HG03460 (cell line): Measurements from ENCODE around the gene MEMO1.
"Not testable (repeated sequence)": the region's sequence is repeated elsewhere in the genome, so short reads cannot be mapped to it uniquely, and the experiment has no call there.

ENCODE experiments used
- ATAC-seq: cut with Tn5 transposase; IDR thresholded peaks from one replicate; pipeline ENCODE4 v1.9.1; 2021; ENCODE audit not compliant: unreplicated experiment

Gene MEMO1

DNA sequence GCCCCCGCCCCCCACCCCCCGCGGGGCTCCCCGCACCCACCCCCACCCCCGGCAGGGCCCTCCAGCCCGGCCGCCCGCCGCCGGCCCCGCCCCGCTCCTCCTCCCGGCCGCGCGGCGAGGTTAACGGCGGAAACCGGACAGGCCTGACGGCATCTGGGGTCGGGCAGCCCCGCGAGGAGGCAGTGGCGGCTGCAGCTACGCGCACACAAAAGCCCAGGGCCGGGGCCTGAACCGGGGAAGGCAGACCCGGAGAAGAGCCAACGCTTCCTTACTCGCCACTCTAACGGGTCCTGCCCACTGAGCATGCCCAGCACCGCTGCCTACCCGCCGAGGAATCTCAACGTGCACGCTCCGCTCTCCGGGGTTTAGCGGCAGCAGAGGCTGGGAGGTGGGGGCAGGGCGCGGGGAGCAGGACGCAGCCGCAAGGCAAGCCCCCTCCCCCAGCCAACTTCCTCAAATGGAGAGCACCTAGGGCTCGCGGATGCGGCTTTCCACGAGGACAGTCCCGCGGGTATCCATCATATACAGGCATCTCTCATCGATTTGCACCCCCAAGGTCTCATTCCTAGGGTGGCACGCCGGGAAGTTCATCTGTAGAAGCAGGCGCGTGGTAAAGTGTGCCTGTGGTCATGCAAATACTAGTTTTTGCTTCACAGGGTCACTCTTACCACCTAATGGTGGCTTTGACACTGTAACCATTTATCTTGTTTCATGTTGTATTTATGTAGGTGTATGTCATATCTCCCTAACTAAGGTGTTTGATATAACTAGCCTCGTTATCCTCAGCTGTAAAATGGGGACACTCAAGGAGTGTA, at the start of gene MEMO1:
Gene MEMO1, minus strand, starts transcription at position 339 of the 815 bp plus-strand sequence. CDS start 761 bp downstream, outside the sequence.
- ATAC-seq, result peak; percentile 62

- ATAC-seq, result no peak
Measured at GRCh38 chr2:32060266-32060665, 49.5 kb upstream of the MEMO1 start.

DNA sequence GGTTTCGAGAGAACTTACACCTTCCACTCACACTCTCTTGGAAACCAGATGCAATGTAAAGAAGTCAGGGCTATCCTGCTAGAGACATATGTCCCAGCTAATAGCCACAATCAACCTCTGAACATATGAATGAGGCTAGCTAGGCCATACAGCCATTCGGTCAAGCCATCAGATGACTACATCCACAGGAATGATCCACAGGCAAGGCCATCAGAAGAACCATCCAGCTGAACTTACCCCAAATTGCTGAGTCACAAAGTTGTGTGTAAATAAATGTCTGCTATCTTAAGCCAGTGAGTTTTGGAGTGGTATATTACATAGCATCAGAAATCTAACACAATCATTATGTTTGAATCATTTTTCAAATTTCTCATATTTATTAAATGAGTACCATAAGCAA, 47.3 kb upstream of the MEMO1 start:
- ATAC-seq, result no peak

GRCh38 chr2:32054583-32054982, 43.8 kb upstream of the MEMO1 start:
- ATAC-seq, result not testable (repeated sequence)

DNA sequence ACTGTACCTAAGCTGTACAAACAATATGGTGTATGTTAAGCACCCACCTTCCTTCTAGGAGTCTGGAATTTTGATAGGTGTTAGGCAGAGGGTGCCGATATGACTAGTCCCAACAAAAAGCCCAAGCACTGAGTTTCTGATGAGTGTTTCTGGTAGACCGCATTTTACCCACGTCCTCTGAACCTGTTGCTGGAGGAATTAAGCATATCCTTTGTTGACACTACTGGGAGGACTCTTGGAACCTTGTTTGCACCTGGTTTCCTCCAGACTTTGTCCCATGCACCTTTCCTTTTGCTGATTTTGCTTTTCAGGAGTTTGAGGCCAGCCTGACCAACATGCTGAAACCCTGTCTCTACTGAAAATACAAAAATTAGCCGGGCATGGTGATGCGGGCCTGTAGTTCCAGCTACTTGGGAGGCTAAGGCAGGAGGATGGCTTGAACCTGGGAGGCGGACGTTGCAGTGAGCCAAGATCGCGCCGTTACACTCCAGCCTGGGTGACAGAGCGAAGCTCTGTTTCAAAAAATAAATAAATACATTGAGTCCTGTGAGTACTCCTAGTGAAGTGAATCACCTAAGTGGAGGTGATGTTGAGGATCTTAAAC, 41.1 kb upstream of the MEMO1 start:
- ATAC-seq, result no peak

GRCh38 chr2:32043561-32043960, 32.8 kb upstream of the MEMO1 start:
- ATAC-seq, result no peak

DNA sequence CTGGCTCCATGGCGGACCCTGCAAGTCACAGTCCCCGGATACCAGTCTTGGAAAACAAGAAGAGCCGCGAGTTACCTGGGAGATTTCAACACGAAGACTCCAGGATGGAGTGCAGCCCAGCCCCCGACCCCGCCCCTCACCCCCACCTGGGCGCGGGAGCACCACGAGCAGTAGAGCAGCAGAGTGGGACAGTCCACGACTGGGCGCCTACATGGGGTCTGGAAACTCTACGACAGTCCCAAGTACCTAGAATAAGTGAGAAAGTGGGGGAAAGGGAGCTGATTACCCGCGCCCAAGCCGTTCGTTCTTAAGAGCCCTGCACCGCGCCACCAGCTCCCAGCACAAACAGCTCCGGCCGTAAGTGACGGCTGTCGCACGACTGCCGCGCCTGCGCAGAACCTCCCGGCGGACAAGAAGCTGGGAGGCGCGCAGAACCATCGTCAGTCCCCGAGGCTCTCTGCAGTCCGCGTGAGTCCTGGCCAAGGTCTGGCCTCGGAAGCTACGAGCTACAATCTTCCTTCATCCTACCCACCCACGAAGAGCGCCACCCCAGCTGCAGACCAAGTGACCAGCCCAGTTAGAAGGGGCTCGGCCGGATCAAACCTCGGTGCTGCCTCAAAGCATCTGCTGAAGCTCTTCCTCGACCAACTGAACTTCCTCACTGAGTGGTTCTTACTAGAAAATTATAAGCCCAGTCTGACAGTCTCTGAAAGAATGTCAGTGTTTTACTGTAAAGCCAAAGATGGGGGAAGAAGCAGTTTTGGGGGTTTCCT, 28.8 kb upstream of the MEMO1 start, which contains the start of gene DPY30:
Gene DPY30, minus strand, starts transcription at position 359 of the 773 bp plus-strand sequence. Its CDS starts 349 bp downstream, at position 10.
- peak; percentile 87 for ATAC-seq

DNA sequence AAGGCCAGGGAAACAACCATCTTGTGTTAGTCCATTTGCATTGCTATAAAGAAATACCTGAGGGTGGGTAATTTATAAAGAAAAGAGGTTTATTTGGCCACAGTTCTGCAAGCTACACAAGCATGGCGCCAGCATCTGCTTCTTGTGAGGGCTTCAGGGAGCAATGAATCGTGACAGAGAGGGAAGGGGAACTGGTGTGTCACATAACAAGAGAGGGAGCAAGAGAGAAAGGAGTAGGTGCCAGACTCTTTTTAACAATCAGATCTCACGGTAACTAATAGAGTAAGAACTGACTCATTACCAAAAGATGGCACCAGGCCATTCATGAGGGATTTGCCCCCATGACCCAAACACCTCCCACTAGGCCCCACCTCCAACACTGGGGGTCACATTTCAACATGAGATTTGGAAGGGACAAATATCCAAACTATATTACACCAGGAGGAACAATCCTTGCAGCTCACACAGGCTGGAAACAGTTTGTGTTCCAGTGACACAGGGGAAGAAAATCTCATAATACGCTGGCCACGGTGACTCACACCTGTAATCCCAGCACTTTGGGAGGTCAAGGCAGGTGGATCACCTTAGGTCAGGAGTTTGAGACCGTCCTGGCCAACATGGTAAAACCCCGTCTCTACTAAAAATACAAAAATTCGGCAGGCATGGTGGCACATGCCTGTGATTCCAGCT, 23.5 kb upstream of the MEMO1 start:
- not testable (repeated sequence) for ATAC-seq

DNA sequence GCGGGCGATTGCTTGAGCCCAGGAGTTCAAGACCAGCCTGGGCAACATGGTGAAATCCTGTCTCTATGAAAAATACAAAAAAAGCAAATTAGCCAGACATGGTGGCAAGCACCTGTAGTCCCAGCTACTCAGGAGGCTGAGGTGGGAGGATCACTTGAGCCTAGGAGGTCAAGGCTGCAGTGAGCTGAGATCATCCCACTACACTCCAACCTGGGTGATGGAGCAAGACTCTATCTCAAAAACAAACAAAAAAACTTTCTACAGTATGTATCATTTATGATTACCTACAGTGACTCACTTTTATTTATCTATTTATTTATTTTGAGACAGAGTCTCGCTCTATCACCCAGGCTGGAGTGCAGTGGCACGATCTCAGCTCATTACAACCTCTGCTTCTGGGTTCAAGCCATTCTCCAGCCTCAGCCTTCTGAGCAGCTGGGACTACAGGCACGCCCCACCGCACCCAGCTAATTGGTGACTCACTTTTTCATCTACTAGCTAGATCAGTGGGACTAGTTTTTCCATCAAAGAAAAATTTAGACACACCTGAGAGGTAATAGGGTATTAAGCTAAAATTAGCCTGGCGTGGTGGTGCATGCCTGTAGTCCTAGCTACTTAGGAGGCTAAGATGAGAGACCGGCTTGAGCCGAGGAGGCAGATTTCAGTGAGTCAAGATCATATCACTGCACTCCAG, 8.1 kb upstream of the MEMO1 start:
- ATAC-seq, result not testable (repeated sequence)

DNA sequence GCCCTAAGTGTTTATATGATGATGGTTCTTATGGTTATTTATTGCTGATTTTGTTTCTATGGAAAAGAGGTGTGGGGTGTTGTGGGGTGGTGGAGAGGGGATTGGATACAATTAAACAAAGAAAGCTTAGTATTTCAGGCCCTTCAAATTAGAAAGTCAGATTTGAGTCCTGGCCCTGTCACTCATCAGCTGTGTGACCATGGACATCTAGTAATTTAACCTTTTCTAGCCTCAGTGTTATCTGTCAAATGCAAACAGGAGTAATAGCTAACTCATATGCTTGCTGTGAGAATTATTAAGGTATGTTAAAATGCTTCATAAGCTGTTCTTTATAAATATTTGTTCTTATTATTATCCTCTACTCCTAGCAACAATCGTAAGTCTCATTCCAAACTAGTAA, 2.1 kb upstream of the MEMO1 start:
- no peak for ATAC-seq

DNA sequence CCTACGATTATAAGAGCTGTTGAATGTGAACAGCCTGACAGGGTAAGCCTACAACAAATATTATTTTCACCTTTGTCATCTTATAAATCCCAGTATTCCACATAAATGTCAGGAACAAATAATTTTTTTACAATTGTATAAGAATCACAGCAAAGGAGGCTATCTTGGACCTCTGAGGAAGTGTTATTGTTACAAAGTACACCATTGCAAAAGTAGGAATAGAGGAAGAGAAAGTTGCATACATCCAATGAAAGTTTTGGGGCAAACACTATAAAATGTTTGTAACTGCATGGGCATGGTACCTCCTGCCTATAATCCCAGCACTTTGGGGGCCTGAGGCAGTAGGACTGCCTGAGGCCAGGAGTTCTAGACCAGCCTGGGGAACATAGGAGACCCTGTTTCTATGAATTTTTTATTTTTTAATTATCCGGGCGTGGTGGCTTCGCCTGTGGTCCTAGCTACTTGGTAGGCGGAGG, 715 bp upstream of the MEMO1 start:
- ATAC-seq, result no peak

- ATAC-seq, result peak; percentile 51
Measured at GRCh38 chr2:32010280-32010669, 533 bp downstream of the MEMO1 start.

- peak; percentile 9 for ATAC-seq
Measured at GRCh38 chr2:32009516-32010256, 1.1 kb downstream of the MEMO1 start.

DNA sequence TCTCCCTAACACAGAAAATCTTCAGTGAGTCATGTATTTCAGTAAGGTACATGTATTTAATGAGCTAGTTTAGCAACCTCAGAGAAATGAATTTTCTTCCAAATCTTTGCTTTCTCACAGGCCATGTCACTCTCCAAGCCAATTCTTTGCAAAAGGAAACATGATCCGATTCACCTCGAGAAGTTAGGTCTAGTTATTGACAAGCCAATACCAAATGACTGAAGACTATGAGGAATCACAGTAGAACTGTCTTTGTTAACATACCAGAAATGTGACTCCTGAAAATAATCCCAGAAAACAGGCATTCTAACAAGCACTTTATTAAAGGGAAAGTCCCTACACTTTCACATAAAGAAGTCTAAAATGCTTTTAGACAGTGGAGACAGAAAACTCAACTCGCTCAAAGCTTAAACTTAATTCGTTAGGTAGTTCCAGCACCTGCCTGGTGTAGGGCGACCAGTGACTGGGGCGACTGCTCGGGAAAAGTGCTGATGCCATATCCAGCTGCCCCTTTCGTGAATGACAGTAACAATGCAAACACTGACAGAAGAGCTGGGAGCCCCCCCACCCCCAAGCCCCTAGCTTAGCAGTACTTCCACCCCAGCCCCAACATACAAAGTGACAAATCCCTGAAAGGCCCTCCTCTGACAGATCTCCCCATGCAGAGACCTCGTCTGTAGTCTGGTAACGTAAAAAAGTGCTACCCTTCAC, 1.8 kb downstream of the MEMO1 start:
- no peak for ATAC-seq

DNA sequence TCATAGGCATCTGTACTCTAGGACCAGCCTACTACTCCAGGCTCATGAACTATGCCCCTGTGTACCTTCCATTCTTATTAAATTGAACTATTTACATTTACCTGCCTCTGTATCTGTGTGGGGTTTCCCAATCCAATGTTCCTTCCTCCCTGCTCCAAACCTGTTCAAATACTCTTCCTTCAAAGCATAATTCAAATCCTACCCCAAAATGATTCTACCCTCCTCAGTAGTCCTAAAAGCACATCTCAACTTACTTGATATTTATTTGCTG, 3.8 kb downstream of the MEMO1 start:
- ATAC-seq, result no peak

DNA sequence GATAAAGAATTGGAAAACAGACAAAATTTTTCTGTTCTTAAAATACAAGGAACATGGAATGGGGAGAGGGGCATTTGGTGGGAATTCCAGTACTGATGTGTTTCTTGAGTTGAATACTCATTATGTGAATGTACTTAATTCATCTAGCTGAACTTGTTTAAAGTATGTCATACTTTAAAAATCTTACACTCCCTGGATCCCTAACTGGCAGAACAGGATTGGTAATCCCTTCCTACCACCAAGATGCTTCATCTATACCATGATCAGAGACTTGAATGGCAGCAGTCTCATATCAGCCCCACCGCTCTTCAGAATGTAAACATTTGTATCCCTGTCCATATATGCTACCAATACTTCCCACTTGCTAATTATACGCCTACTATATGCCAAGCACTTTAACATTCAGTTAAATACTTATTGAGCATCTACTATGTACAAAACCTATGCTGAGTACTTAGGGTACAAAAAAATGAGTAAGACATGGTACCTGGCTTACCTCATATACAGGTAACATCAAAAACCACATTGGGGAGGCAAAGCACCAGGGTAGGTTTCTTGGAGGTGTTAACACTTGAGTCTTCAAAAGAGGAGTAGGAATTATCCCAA, 5.3 kb downstream of the MEMO1 start:
- no peak for ATAC-seq

DNA sequence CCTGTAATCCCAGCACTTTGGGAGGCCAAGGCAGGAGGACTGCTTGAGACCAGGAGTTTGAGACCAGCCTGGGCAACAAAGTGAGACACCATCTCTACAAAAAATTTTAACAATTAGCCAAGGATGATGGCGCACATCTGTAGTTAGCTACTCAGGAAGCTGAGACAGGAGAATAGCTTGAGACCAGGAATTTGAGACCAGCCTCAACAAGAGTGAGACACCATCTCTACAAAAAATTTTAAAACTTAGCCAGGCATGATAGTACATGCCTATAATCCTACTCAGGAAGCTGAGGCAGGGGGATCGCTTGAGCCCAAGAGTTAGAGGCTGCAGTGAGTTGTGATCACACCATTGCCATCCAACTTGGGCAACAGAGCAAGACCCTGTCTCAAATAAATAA, 7.0 kb downstream of the MEMO1 start:
- ATAC-seq, result no peak

GRCh38 chr2:32002406-32002805, 8.4 kb downstream of the MEMO1 start:
- no peak for ATAC-seq

DNA sequence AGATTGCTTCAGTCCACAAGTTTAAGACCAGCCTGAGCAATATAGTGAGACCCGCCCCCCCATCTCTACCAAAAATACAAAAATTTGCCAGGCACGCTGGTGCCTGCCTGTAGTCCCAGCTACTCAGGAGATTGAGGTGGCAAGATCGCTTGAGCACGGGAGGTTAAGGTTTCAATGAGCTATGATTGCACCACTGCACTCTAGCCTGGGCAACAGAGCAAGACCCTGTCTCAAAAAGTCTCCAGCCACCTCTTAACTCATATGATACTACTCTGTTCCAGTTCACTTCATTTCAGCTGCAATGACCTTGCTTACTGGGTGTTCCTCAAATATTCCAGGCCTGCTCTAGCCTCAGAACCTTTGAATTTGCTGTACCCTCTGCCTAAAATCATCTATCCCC, 11.4 kb downstream of the MEMO1 start:
- ATAC-seq, result no peak
